Cardiac muscle cell (in vitro differentiated cells and primary cell): ENCODE data around the gene SLFN5. TPM values are rescaled to one million over a fixed set of nuclear protein-coding genes. Genes with fewer than 3 reads are reported as not detected.
"Not testable (repeated sequence)": the region's sequence is repeated elsewhere in the genome, so short reads cannot be mapped to it uniquely, and the experiment has no call there.

Source experiments
- DNase-seq, 2 donors: peaks; one replicate each; pipeline versions ENCODE4 v3.0.0 to v3.0.0-alpha.2; 2010 to 2017; ENCODE audit warnings: low read depth in 1 of 2, low spot score in 1 of 2
- H3K27ac ChIP-seq: fragments of 200-600 bp; sonication (generic); 2 replicates; pipeline ENCODE4 v1.5.1; 2016
- H3K27me3 ChIP-seq: fragments of 200-600 bp; sonication (generic); 2 replicates; pipeline ENCODE4 v1.6.0; 2016; ENCODE audit warnings: control low read depth
- H3K36me3 ChIP-seq: fragments of 200-600 bp; sonication (generic); 2 replicates; pipeline ENCODE4 v1.5.1; 2016; ENCODE audit warnings: control low read depth
- H3K4me1 ChIP-seq: fragments of 200-600 bp; sonication (generic); 2 replicates; pipeline ENCODE4 v1.8.1; 2017; ENCODE audit warnings: low read depth, mild to moderate bottlenecking, mixed run types
- H3K4me3 ChIP-seq: fragments of 200-600 bp; sonication (generic); 2 replicates; pipeline ENCODE4 v1.5.1; 2016; ENCODE audit warnings: mild to moderate bottlenecking
- H3K9me3 ChIP-seq: fragments of 200-600 bp; sonication (generic); 2 replicates; pipeline ENCODE4 v1.5.1; 2017; ENCODE audit warnings: low read depth, mild to moderate bottlenecking, control low read depth
- polyA plus RNA-seq: library from polyadenylated mRNA; unstranded; fragments of >200 nt; fragmentation: Nextera tagmentation; extraction: Ambion mirVana; gene quantifications from 2 replicates; pipeline ENCODE4 v1.2.1, GENCODE V29; 2016
- total RNA-seq: library from RNA; depleted of rRNA; stranded (reverse); fragments of >200 nt; gene quantifications from 2 replicates; pipeline ENCODE4 v1.2.3, GENCODE V29; 2016
- TF ChIP-seq, protein P1 (sequence below): IDR thresholded peaks from 2 replicates; pipeline ENCODE4 v1.5.1; 2012; ENCODE audit warnings: low read depth, mild to moderate bottlenecking, low read length

The SLFN5 gene
- total and polyA plus RNA-seq, 2 experiments from 2014 or later, result 2.7 to 8.3 TPM

DNA sequence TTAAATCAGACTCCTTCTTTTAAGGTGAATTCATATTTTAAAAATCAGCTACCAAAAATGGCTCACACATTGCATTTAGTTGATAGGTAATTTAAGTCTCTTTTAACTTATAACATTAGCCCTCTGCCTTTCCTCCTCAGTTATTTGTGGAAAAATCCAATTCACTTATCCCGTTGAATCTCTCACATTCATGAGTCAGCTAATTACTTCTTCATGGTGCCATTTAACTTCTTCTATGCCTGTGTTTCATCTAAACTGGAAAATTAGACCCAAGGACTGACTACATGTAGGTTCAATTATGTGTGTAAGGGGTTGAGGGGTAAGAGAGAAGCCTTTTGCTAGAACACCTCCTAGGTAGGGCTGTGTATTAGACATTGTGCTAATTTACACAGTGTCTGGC is 18.4 kb upstream of the SLFN5 start:
- H3K27ac ChIP-seq, result no peak overlapping the region
- no peak overlapping the region for H3K4me3 ChIP-seq
- DNase-seq, result no peak
- H3K36me3 ChIP-seq, result no peaks in the 10 kb centered on the region
- TF ChIP-seq, protein P1, sequence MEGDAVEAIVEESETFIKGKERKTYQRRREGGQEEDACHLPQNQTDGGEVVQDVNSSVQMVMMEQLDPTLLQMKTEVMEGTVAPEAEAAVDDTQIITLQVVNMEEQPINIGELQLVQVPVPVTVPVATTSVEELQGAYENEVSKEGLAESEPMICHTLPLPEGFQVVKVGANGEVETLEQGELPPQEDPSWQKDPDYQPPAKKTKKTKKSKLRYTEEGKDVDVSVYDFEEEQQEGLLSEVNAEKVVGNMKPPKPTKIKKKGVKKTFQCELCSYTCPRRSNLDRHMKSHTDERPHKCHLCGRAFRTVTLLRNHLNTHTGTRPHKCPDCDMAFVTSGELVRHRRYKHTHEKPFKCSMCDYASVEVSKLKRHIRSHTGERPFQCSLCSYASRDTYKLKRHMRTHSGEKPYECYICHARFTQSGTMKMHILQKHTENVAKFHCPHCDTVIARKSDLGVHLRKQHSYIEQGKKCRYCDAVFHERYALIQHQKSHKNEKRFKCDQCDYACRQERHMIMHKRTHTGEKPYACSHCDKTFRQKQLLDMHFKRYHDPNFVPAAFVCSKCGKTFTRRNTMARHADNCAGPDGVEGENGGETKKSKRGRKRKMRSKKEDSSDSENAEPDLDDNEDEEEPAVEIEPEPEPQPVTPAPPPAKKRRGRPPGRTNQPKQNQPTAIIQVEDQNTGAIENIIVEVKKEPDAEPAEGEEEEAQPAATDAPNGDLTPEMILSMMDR, result no peak
- no peaks in the 10 kb centered on the region for H3K9me3 ChIP-seq
- H3K27me3 ChIP-seq, result no peaks in the 10 kb centered on the region
- no peaks in the 10 kb centered on the region for H3K4me1 ChIP-seq

DNA sequence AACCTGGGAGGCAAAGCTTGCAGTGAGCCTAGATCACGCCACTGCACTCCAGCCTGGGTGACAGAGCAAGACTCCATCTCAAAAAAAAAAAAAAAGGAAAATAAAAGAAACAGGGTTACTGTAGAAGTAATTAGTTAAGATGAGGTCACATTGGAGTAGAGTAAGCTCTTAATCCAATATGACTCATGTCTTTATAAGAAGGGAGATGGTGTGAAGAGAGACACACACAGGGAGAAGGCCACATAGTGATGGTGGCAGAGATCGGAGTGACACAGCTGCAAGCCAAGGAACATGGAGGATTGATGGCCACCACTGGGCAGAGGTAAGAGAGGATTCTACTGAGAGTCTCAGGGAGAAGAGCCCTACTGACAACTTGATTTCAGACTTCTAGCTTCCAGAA is 15.3 kb upstream of the SLFN5 start:
- Histone ChIP-seq H3K27ac (no peak overlapping the region), H3K27me3 (no peaks in the 10 kb centered on the region)
- no peak for DNase-seq

DNA sequence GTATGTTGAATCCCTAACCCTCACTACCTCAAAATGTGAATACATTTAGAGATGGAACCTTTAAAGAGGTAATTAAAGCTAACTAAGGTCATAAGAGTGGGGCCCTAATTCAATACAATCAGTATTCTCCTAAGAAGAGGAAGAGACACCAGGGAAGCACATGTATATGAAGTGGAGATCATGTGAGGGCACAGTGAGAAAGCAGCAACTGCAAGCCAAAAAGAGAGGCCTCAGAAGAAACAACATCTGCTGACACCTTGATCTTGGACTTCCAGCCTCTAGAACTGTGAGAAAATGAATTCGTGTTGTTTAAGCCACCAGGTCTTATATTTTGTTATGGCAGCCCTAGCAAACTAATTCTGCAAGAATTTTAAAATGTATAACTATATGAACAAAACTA is 13.2 kb upstream of the SLFN5 start:
- no peaks in the 10 kb centered on the region for H3K9me3 ChIP-seq
- DNase-seq, result no peak
- TF ChIP-seq, protein P1, result no peak
- H3K4me1 ChIP-seq, result no peaks in the 10 kb centered on the region
- no peak overlapping the region for H3K4me3 ChIP-seq
- no peaks in the 10 kb centered on the region for H3K27me3 ChIP-seq
- no peak overlapping the region for H3K27ac ChIP-seq
- no peaks in the 10 kb centered on the region for H3K36me3 ChIP-seq

More for the DNA sequence above, 15.3 kb upstream of the SLFN5 start:
- TF ChIP-seq, protein P1, result no peak
- H3K9me3 ChIP-seq, result no peaks in the 10 kb centered on the region
- no peaks in the 10 kb centered on the region for H3K36me3 ChIP-seq
- no peak overlapping the region for H3K4me3 ChIP-seq
- no peaks in the 10 kb centered on the region for H3K4me1 ChIP-seq

DNA sequence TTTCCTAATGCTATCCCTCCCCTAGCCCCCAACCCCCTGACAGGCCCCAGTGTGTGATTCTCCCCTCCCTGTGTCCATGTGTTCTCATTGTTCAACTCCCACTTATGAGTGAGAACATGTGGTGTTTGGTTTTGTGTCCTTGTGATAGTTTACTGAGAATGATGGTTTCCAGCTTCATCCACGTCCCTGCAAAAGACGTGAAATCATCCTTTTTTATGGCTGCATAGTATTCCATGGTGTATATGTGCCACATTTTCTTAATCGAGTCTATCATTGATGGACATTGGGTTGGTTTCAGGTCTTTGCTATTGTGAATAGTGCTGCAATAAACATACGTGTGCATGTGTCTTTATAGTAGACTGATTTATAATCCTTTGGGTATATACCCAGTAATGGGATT is 8.6 kb upstream of the SLFN5 start:
- H3K27ac ChIP-seq, H3K4me1 ChIP-seq, H3K27me3 ChIP-seq, H3K4me3 ChIP-seq, H3K9me3 ChIP-seq, DNase-seq, H3K36me3 ChIP-seq: not testable (repeated sequence)

DNA sequence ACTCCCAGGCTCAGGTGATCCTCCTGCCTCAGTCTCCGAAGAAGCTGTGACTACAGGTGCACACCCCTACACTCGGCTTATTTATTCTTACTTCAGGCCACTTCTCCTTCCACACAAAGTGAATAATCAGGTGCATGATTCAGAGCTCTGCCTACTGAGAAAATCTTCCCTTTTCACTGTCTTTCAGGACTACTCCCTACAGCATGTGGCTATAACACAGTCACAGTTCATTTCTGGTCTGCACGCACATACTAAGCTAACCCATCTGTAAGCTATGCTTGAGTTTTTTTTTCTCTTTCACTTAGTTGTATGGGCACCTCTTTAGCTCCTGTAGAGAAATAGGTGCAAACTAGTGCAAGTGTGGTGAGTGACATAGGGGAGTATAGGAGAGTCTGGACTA is 7.6 kb upstream of the SLFN5 start:
- H3K4me1 ChIP-seq, result no peaks in the 10 kb centered on the region
- TF ChIP-seq, protein P1, result no peak
- H3K27me3 ChIP-seq, result no peaks in the 10 kb centered on the region
- H3K36me3 ChIP-seq, result no peaks in the 10 kb centered on the region
- H3K9me3 ChIP-seq, result no peaks in the 10 kb centered on the region
- no peak for DNase-seq
- no peak overlapping the region for H3K4me3 ChIP-seq
- H3K27ac ChIP-seq, result no peak overlapping the region

DNA sequence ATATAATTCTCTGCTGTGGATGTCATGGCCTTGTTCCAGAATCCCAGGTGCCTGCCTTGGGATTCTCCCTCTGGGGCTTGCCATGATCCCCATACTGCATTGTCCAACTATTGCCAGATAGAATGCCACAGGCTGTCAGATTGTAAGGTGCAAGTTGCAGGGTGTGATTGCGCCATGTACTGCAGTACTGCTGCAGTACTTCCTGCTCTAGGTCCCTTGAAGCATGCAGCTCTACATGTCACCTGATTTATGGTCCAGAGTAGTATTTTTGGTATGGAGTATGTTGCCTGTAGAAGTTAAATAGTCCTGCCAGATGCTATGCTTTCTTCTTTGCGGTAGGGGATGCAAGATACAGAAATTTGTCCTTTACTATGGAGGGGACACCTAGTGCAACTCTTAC is 7.0 kb upstream of the SLFN5 start:
- TF ChIP-seq, protein P1, result no peak
- Histone ChIP-seq H3K27me3 (no peaks in the 10 kb centered on the region), H3K4me3 (no peak overlapping the region), H3K4me1 (no peaks in the 10 kb centered on the region), H3K36me3 (no peaks in the 10 kb centered on the region), H3K27ac (no peak overlapping the region), H3K9me3 (no peaks in the 10 kb centered on the region)
- no peak for DNase-seq
